GM18526 (cell line): ENCODE data around the gene MAP4K4.

Experiments
- POLR2A ChIP-seq: IDR thresholded peaks from 3 replicates; pipeline ENCODE4 v1.6.1; 2011; ENCODE audit not compliant: insufficient read length; ENCODE audit errors: extremely low read depth

Gene MAP4K4

DNA sequence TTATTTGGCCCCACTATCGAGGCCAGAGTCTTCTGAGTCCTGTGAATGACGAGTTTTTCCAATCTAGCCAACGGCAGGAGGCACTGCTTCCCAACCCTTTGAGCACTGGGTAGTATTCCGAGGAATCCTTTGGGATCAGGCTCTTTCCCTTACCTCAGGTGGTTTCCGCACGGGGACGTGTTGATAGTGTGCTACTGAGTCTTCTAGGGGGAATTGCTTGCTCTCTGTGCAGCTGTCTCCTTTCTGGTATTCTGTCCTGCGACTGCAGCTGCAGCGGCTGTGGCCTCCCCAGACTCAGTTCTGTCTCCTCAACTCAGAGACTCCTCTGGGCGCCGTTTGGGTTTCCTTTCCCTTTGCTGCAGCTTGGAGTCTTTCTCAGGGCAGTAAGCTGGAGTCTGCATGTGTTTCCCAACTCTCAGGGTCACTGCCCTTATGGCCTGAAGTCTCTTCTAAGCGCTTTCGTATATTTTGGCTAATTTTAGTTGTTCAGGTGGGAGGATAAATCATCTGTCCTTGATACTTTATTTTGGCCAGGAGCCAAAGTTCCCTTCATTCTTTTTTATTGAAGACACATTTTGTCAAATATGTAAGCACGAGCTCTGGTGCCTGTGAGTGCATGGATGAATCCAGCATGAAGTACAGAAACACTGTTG is 118.4 kb downstream of the MAP4K4 start:
- no peak for TF ChIP-seq POLR2A

DNA sequence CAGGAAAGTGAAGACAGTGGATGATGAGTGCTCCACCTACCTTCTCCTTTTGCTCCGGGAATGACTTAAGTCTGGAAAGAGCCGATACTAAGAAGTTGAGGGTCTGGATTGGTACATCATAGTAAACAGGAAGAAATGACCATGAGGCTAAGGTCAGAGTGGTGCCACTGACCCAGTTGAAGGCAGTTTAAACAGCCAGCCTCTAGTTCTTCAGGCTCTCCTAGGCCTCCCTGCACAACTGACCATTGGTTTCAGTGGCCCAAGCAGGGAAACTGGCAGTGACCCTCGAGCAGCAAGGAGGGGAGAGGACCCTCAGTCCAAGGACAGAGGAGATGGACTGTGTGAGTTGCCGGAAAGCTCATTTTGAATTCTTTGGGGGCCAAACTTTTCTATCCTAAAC is 119.1 kb downstream of the MAP4K4 start:
- no peak for TF ChIP-seq POLR2A

DNA sequence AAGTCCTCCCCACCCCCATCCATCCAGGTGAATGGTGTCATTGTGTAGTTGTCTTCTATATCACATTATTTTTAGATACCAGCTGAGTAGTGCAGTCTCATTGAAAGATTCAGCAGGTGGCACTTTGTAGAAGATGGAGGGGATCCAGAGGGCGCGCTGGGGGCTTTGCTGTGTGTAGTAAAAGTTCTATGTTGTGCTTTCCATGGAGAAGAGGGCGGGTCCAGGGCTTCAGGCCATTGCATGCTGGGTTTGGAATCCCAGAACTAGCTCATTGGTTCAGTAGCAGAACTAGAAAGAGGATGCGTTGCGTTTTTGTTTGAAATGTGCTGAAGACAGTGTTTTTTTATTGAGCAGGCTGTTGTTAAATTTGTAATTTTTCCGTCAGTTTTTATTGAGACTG is 120.0 kb downstream of the MAP4K4 start:
- TF ChIP-seq POLR2A: no peak

DNA sequence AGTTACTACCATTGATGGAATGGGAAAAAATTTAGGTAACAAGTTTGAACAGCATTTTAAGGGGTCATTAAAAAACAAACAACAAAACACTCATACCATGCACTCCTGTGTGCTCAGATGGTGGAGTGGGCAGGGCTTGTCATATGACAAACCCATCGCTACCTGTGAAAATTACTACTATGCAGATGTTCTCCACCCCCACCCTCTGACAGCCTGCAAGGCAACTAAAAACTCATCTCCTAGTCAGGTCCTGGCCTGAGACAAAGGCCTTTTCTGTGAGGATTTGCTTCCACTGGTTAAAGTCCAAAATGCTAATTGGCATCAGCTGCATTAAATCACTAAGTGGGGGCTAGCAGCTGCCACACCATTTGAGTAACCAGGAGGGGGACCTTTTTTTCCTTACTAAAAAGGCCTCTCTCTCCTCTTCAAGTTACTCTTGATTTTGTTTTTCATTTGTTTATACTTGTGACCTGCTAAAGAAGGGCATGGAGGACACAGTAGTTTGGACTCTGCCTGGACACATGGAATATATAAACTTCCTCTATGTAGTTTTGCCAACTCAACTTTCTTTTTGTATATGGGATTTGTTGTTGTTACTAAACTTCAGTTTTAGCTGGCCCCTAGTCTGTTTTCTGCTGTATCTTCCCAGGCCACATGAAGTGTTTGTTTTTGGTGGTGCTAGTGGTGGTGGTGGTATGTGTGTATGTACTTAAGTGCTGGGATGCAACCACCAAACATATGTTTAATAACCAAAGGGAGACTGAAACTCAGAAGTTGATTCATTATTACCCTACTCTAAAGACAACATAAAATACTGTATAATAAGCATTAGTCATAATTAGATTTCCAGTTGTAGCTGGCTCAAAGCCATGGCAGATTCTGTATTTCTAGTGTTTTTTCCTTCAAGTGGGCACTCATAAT is 121.3 kb downstream of the MAP4K4 start:
- no peak for TF ChIP-seq POLR2A

DNA sequence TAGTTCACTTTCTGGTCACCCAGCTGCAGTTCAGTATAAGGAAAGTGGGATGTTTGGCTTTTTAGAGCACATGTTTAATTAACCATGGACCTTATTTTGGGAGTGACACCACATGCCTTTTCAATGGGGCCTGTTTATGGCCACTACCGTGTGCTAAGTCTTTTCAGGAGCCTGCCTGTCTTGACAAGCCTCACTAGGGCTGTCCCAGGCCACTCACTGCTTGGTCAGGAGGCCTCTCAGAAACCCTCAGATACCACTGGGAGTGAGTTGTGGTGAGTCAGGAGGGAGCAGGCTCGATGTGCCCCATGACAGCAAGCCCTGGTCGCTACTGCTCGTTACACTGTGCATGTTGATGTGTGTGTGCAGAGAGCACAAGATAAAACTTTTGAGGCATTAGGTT is 123.0 kb downstream of the MAP4K4 start:
- TF ChIP-seq POLR2A: no peak

DNA sequence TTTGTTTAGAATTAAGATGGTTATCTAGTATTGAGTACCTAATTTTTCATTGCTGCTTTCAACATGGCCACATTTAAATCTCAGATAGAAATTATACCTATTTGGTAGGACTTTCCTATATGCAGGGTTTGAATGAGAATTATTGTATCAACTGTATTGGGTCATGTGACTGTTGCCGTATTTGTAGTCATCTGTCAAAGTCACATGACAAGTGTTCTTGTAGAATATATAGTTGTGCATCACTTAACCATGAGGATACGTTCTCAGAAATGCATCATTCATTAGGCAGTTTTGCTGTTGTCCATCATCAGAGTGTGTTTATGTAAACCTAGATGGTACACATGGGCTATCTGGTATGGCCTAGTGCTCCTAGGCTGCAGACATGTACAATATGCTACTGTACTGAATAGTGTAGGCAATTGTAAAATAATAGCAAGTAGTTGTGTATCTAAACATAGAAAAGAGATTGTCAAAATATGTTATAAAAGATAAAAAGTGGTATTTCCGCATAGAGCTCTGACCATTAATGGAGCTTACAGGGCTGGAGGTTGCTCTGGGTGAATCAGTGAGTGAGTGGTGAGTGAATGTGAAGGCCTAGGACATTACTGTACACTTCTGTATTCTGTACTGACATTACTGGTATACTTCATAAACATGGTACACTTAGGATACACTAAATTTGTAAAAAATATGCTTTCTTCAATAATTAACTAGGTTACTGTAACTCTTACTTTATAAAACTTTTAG is 123.7 kb downstream of the MAP4K4 start:
- TF ChIP-seq POLR2A: no peak

DNA sequence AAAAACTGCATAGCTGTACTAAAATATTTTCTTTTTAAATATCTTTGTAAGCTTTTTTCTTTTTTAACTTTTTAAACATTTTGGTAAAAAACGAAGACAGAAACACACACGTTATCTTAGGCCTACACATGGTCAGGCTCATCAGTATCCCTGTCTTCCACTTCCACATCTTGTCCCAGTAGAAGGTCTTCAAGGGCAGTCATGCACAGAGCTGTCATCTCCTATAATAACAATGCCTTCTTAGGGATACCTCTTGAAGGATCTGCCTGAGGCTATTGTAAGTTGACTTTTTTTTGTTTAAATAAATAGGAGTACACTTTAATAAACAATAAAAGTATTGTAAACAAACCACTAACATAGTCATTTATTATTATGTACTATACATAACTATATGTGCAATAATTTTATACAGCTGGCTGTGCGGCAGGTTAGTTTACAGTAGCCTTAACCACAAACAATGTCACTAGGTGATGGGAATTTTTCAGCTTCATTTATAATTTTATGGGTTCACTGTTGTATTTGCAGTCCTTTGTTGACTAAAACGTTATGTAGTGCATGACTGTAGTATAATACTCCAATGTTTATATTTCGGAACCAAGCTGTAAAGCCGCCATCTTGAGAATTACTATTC is 124.4 kb downstream of the MAP4K4 start:
- no peak for TF ChIP-seq POLR2A

DNA sequence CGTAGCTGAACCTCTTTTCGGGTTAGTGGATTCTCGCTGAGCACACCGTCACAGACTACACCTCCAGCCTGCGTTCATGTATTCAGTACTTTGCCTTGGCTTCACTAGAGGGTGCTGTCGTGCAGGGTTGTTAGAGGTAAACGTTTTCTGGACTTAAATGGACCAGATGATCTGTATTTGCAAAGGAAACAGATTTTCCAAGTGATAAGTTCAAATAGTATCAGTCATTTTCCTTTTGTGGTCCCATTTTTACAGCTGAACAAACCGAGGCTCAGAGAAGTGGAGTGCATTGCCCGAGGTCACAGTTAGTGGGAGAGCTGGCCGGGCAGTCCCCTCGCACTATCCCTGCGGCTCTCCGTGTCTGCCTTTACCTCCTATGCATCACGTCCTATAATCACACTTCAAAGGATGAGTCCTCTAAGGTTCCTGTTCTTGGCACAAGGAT is 125.9 kb downstream of the MAP4K4 start:
- no peak for TF ChIP-seq POLR2A

DNA sequence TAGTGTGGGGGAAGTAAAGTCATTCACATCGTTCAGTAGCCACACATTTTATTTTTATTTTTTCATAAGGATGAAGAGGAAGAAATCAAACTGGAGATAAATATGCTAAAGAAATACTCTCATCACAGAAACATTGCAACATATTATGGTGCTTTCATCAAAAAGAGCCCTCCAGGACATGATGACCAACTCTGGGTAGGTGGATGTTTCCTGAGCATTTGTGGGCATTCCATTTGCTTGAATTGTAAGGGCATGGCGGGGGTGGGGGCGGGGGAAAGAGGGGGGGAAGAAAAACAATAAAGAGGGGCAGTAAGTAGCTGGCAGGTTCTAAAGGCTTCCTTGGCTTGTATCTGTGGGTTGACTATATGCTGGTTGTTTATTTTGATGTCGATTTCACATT is 126.4 kb downstream of the MAP4K4 start:
- no peak for TF ChIP-seq POLR2A

DNA sequence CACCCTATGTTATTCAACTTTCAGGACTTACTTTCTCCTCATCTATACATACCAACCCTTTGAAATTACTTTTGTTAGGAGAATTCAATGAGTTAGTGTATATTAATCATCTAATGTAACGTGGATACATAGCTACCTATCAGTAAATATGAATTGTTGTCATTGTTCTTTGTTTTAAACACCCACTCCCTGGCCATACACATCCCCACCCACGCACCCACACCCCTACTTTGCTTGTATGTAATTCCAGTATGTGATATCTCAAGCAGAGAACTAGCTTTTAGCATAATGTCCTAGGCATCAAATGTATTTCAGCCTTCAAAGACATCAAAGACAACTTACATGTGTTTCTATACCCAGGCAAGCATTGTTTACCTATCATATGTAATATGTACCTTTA is 129.2 kb downstream of the MAP4K4 start:
- no peak for TF ChIP-seq POLR2A

DNA sequence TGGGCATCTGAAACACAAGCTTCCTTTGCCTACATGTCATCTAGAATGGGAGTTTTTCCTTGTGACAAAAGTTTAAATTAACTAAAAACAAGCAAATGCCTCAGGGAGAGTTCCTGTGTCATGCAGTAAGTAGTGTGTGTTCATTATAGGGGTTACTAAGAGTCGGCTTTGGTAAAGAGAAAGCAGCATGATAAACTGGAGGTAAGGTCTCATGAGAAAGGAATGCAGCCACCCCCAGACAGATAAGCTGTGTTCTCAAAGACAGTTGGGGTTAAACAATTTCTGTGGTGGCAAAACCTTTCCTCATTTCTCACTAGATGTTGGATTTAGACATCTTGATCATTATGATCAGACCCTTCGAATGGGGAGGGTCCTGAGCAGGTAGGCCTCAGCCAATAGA is 129.7 kb downstream of the MAP4K4 start:
- no peak for TF ChIP-seq POLR2A

DNA sequence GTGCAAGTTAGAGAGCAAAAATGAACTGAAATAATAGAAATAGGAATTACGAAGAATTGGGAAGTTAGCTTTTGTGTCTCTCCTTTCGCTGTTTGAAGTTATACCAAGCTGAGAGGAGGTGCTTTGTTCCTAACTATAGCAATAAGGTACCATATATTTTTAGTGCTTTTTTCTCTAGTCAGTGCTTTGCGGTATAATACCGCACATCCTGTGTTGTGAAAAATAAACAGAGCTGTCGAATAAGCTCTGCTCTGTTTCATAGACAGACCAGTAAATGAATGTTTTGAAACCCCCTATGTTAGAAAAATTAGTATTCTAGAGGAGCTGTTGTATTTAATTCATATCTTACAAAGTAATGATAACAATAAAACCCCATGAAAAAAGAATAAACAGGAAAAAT is 130.8 kb downstream of the MAP4K4 start:
- TF ChIP-seq POLR2A: no peak

DNA sequence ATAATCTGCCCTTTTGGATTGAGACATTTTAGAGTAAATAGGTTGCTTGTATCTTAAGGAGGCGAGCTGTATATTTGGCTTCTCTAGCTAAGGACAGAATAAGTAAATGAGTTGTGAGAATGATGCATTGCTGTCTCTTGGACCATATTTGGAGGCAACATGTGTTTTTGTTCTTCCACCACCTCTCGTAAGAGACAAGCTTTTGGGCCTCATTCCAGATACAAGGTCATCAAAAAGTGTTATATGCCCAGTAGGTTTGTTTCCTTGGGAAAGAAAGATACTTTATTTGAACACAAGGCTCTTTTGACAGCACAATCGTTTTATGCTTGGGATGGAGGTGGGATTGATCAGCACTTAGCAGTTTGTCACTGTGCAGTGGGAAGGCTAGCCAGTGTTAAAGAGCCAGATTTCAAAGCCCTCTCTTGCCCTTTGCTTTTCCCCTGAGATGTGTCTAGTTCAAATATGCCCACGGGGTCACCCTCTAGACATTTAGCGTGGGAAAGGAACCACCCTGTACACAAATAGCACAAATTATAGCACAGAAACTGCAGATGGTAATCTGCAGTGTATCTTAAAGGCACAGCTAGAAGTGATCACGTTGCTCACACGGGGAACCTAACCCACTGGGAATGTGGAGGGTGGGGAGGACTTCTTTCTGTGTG is 131.3 kb downstream of the MAP4K4 start:
- TF ChIP-seq POLR2A: no peak

DNA sequence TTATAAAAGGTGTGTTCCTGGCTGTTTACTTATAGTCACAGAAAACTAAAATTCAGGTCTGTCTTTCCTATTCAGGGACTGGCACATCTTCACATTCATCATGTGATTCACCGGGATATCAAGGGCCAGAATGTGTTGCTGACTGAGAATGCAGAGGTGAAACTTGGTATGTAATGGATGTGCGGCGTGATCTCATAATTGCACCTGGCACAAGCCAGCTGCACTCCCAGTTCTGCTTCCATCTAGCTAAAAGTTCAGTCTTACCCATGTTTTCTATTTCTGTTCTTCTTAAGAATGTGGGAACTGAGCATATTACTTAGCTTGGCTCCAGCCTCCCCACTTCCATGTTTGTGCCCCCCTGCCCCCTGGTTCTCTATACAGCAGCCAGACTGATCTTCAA is 131.9 kb downstream of the MAP4K4 start:
- no peak for TF ChIP-seq POLR2A

DNA sequence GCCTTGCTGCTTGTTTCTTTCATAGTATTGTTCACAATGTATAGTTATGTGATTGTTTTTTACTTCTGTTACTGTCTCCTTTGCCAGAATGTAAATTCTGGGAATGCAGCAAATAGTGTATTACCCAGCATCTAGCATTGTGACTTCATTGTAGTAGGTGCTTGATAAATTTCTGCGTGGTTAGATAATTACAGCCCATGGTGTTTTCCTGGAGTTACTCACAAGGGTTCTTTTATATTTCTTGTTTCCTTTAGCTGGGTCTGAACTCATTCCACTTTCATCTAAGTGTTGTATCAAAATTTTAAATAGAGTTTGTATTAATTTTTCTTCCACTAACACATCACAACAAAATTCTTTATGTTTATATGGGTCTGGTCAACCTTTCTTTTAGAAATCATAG is 132.6 kb downstream of the MAP4K4 start:
- TF ChIP-seq POLR2A: no peak
